Left cardiac atrium (tissue), 4 donors: ENCODE results near the gene ULK3. TPM values are rescaled to one million over a fixed set of nuclear protein-coding genes. Genes with fewer than 3 reads are reported as not detected.
A peak's percentile ranks its signal among the peaks of the same experiment; 100 is the strongest.

Experiments
- ATAC-seq, 2 donors: fragments of 200-7000 bp; cut with Tn5 transposase; one replicate each; pipeline ENCODE4 v1.9.1; 2020; ENCODE audit warnings: mild to moderate bottlenecking in 2 of 2, moderate library complexity in 2 of 2
- DNase-seq: peaks from one replicate; pipeline ENCODE4 v3.0.0-alpha.2; 2020
- intact Hi-C, 2 donors: fragments of 100-400 bp; cut with DNase I; formaldehyde crosslinking; loops; one replicate each; pipeline versions ENCODE4 v1.14.1 to v1.15.1; 2022 to 2023
- total RNA-seq, 2 donors: library from RNA; stranded (reverse); fragmentation: NEBNext Ultra II Directional; extraction: Animal tissue kit (Norgen Biotek cat#: 25700); gene quantifications; one replicate each; pipeline ENCODE4 v1.2.1, GENCODE V29; 2021
- donor health status: DM: no; HTN: yes; CAD: no.
- donor health status: DM: no; HTN: yes; CAD: no; lungs with severe emphysema.
- donor health status: DM: yes; HTN: yes; CAD: no.
- donor health status: Dilated cardiomyopathy.

ULK3 gene
- total RNA-seq, 2 donors from 2014 or later: 35.3 to 41.4 TPM

GRCh38 chr15:74830868-74831267 is 12.1 kb downstream of the ULK3 start:
- ATAC-seq: peak; percentile 60 to 79
- intact Hi-C loops: loop anchor here in 1 of 2 donors (10.0 kb wide), 2 partner anchors 46 to 74 kb away; partner anchors contain the start of genes CSK and FAM219B
- DNase-seq: no peak

- ATAC-seq (no peak), DNase-seq (no peak)
- intact Hi-C loops: loop anchor here in 1 of 2 donors (10.0 kb wide), 2 partner anchors 45 to 75 kb away; partner anchors contain the start of genes CSK and FAM219B
These were observed 13.0 kb downstream of the ULK3 start for GRCh38 chr15:74829991-74830390.

- no peak for ATAC-seq
- intact Hi-C loops: no loop called here
These were observed 13.5 kb downstream of the ULK3 start for GRCh38 chr15:74829486-74829885.

DNA sequence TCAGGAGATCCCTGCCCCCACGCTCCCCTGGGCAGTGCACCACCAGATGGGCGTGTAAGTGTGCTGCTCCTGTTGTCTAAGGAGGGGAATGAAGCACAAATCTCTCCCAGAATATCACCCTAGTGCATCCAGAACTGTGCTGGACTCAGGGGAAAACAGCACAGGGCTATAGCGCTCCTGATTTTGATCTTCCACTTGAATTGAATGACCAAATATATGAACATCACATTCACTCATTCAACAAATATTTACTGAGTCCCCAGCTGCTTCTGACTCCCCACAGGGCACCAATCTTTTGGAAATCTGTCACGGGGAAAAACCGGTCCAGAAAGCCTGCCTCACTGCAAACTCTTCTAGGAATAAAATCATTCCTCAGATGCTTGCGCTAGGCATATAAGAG is 14.1 kb downstream of the ULK3 start:
- no peak for ATAC-seq
- no peak for DNase-seq
- intact Hi-C loops: no loop called here

More at GRCh38 chr15:74829486-74829885, 13.5 kb downstream of the ULK3 start:
- no peak for DNase-seq

DNA sequence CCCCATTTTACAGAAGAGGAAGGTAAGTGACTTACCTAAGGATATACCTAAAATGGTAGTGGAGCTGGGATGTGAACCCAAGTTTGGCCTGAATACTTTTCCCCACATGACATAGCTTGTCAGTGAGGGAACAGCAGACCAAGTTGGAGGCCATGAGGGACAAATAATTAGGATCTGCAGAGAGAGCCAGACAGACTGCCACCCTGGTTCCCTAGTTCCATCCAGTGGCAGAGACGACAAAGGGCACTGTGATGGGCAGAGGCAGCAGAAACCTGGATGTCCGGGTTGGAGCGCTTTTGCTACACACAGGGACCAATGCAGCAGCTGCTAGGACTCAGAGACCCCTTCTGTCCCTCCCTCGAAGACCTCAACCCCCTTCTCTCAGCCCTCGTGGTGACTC is 15.3 kb downstream of the ULK3 start:
- no peak for DNase-seq
- ATAC-seq: no peak
- intact Hi-C loops: no loop called here

DNA sequence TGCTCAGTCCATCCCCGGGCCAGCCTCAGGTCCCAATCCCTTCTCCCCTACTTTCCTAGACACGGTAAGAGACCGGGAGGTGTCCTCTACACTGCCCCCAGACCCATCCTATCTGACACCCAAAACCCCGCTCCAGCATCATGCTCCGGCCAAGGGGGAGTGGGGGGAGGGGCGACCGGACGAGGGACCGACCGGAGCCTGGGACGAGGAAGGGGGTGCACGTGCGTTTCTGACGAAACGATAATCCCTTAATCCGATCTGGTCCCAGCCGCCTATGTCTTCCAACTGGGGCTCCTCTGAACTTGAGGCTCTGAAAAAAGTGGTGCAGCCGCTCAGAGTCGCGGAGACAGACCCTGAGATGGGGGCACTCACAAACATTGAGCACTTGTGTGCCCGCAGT is 16.0 kb downstream of the ULK3 start:
- intact Hi-C loops: no loop called here
- ATAC-seq: no peak
- no peak for DNase-seq

GRCh38 chr15:74826364-74826819 is 16.6 kb downstream of the ULK3 start, which contains the start of gene CPLX3:
Gene CPLX3 (plus strand): TSS chr15:74826627. CDS start chr15:74826704, 77 bp downstream.
- peak; percentile 31 to 50 for ATAC-seq

DNA sequence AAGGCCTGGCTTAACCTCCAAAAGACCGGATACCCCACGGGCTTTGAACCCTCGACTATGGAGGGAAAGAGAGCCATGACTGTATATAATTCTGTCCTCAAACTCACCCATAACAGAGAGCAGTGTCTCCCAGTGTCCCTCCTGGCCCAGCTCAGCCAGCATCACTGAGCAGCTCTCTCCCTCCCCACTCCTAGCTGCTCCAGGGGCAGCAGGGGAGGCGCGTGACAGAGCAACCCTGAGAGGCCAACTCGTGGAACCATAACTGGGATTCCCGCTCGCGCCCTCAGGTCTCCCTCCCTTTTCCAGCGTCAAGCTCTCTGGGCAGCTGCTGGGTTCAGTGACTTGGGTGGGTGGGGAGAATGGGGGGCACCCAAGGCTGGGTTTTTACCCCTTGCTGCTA is 17.1 kb downstream of the ULK3 start:
- intact Hi-C loops: no loop called here
- ATAC-seq (peak in 1 of 2 donors; percentile 3), DNase-seq (no peak)

More at GRCh38 chr15:74826364-74826819, 16.6 kb downstream of the ULK3 start, which contains the start of gene CPLX3:
- DNase-seq: peak; percentile 45
- intact Hi-C loops: no loop called here

DNA sequence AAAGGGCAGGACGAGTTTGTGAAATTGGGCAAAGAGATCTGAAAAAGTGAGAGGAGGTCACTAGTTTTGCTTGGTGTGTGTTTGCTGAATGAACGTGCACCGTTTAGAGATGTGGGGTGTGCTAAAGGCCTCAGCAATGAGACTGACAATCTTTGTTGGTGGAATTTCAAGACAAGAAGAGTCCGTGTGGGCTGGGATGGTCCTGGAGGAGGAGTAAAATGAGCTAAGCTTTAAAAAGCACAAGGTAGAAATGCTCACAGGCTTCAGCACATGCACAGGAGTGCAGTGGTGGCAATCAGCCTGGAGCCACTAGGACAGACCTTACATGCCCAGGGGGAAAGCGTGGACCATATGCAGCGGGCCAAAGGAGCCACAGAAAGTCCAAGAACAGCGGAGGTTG is 18.0 kb downstream of the ULK3 start:
- ATAC-seq: no peak
- no peak for DNase-seq
- intact Hi-C loops: no loop called here

DNA sequence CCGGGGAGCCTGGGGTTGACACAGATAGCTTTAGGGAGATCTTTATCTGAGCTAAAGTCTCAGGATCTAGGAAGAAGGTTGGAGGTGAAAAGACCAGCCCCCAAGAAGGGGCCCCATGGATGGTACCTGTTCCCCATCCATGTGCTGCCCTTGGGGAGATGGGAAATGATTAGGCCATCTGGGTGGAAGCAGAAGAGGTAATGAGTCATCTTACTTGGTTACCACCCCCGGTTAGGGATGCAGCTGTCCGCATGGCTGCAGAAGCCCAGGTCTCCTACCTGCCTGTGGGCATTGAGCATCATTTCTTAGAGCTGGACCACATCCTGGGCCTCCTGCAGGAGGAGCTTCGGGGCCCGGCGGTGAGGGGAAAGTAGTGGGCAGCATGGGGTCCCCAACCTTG is 19.6 kb downstream of the ULK3 start:
- ATAC-seq (no peak), DNase-seq (no peak)

DNA sequence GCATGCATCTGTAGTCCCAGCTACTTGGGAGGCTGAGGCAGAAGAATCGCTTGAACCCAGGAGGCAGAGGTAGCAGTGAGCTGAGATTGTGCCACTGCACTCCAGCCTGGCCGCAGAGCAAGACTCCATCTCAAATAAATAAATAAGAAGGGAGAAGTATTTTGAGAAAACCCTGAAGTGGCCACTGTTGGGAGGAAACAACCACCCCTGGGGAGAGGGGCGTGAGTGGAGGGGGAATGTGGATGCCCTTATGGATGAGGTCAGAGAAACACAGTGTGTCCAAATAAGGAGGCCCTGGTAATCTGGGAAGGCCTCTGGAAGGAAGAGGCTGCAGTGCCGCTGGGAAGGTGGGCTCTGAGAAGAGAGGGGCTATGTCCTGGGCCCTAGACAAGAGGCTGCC is 20.7 kb downstream of the ULK3 start:
- intact Hi-C loops: no loop called here
- ATAC-seq (no peak), DNase-seq (no peak)

More for the DNA sequence above, 19.6 kb downstream of the ULK3 start:
- intact Hi-C loops: no loop called here

- intact Hi-C loops: no loop called here
- no peak for DNase-seq
- no peak for ATAC-seq
These were observed 21.2 kb downstream of the ULK3 start for GRCh38 chr15:74821790-74822158.

DNA sequence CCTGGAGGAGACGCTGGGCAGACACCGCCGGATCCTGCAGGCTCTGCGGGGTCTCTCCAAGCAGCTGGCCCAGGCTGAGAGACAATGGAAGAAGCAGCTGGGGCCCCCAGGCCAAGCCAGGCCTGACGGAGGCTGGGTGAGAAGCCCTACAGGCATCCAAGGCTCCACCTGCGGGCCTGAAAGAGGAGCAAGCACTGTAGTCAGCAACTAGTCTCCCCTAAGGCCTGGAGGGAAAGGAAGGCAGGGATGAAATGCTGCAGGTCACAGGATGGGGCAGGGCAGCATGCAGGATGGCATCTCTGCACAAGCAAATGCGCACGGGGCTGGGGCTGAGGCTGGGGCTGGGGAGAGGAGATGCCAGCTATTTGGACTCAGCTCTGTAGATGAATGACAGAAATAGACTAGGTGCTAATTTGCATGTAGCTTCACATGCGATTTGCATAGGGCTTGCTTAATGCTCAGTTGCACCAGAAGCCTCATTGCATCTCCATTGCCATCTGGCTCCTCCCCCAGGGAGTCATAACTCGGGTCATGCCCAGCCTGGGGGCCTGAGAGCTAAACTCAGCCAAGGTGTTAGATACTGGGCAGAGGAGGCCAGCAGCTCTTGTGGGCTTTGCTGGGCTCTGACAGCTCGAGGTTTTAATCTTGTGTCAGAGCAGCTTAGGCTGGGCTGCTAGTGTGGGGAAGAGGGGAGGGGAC is 21.7 kb downstream of the ULK3 start:
- DNase-seq: no peak
- intact Hi-C loops: no loop called here
- peak; percentile 34 to 54 for ATAC-seq

DNA sequence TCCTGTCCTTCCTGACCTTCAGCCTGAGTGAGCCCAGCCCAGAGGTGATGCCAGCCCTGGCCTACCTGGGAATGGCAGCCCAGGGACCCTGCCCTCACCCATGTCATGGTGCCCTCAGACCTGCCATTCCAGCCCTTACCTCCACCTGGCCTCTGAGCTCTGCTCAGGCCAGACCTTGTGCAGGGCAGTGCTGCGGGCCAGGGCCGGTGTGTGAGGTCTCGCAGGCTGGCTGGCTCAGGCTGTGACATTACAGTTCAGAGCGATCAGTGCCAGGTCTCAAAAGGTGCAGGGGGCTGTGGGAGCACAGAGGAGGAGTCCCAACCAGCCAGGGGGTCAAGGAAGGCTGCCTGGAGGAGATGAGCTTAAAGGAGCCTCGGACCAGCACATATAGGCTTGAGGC is 22.9 kb downstream of the ULK3 start:
- ATAC-seq: no peak
- DNase-seq: no peak
- intact Hi-C loops: no loop called here

GRCh38 chr15:74817370-74817737 is 25.6 kb downstream of the ULK3 start:
- DNase-seq (peak; percentile 69), ATAC-seq (peak; percentile 70 to 76)
- intact Hi-C loops: no loop called here

DNA sequence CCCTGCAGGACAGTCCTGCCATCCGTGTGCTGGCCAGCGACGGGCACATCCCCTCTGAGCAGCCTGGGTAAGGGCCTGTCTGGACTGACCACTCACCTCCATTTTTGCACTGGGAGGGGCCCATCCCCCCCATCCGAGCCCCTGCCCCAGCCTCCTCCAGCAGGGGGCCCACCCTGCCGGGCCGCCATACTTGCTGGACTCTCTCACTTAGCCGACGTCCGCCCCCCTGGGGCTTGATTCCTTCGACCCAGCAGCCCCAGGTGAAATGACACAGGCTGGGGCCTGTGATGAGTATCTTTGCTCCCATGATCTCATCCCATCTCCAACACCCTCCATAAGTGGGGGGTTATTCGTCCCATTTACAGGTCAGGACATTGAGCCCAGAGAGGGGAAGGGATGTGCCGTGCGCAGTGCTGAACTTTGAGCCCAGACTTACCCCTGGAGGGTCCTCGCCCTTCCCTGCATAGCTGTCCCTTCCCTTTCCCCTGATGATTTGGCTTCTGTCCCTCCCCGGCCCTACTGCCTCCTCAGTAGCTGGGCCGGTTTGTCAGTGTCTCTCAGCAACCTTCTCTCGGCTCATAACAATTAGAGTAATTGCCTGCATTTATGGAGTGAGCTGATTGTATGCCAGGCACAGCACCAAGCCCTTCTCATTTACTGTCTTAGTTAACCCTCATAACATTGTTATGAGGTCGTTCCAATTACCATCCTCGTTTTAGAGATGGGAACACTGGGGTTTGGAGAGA is 26.2 kb downstream of the ULK3 start:
- intact Hi-C loops: no loop called here
- ATAC-seq (no peak), DNase-seq (no peak)

GRCh38 chr15:74815961-74816360 is 27.0 kb downstream of the ULK3 start:
- no peak for ATAC-seq
- intact Hi-C loops: no loop called here

DNA sequence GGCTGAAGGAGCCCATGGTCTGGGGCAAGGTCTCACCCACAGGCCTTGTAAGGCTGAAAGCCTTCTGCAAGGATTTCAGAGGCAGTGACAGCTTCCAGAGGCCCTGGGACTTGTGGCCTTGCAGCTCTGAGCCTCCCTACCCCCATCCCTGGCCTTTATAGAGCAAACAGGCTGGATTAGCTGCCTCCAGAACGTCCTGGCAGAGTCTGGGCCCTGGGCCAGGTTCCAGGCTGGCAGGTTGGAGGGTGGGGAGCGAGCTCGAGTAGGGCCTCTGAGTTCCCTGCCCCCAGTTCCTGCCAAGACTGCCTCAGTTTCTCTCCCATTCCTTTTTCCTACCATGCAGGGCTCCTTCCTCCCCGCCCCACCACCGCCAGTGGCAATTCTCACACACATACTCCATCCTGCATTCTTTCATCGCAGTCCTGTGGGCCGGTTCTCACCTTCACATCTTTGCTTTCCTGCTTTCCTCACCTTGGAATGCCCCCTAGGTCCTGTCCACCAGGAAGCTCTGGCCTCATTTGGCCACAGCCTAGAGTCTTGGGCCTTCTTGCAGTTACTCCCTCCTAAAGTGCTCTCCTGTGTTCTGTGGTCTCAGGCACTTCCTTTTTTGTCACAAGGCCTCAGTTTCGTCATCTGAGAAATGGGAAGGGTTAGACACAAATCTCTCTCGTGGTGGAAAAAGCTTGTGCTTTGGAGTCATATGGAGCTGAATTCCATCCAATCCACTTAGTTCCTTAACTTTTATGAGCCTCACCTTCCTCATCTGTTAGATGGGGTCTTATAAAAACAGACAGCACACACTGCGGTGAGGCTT is 27.6 kb downstream of the ULK3 start:
- intact Hi-C loops: no loop called here
- ATAC-seq (peak; percentile 12 to 28), DNase-seq (peak; percentile 58)

More at GRCh38 chr15:74815961-74816360, 27.0 kb downstream of the ULK3 start:
- DNase-seq: no peak

DNA sequence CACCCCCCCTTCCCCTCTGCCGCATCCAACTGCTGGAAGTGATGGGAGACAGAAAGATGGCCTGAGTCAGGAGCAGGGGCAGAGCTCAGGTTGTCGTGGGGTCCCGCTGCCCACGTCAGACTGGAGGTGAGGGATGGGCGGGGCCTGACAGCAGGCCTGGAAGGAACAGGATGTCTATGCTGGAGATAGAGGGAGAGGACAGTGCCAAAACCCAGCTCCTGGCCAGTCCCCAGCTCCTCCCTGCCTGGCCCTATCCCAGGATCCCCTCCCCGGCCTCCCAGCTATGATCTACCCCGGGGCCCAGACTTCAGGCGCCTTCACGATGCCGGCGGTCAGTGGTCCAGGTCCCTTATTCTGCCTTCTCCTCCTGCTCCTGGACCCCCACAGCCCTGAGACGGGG is 30.4 kb downstream of the ULK3 start, which contains the start of gene LMAN1L:
Gene LMAN1L, plus strand, starts transcription at position 303 of the 400 bp plus-strand sequence. Its CDS starts 20 bp downstream, at position 323.
- DNase-seq (peak; percentile 62), ATAC-seq (peak; percentile 64 to 66)
- intact Hi-C loops: no loop called here
